ENCODE measurements around the gene CLEC18A. TPM values are rescaled to one million over a fixed set of nuclear protein-coding genes. Genes with fewer than 3 reads are reported as not detected.
"Not testable (repeated sequence)": the region's sequence is repeated elsewhere in the genome, so short reads cannot be mapped to it uniquely, and the experiment has no call there.

CLEC18A gene
- total RNA-seq (2014; rRNA removed; shearing (Covaris generic)) (0.16 and 0.90 TPM in 2 replicates), polyA plus RNA-seq (2016; fragmentation: Nextera tagmentation; extraction: Ambion mirVana) (0.13 and 0.23 TPM in 2 replicates)
- long read RNA-seq: 0 reads

GRCh38 chr16:69951017-69951671 is at the start of gene CLEC18A:
Gene CLEC18A, plus strand, starts transcription at chr16:69951334. Its CDS starts 33 bp downstream, at chr16:69951367.
- not testable (repeated sequence) for H3K4me1 Mint-ChIP-seq; H3F3A ChIP-seq (replicated peaks; ENCODE audit: low read depth); DNase-seq (ENCODE audit: low spot score); H3K27me3 ChIP-seq (ENCODE audit: insufficient read depth); H3K9me2 ChIP-seq (ENCODE audit: insufficient read depth); H3K36me3 Mint-ChIP-seq (ENCODE audit: low read depth); H3K4me2 ChIP-seq; H3K79me2 ChIP-seq (replicated peaks; ENCODE audit: insufficient read depth); H4K20me1 ChIP-seq (replicated peaks; ENCODE audit: insufficient read depth); H3K4me1 ChIP-seq (ENCODE audit: insufficient read depth); H3K27me3 Mint-ChIP-seq (ENCODE audit: insufficient read depth, low read depth, poor library complexity); H3K4me3 Mint-ChIP-seq; H3K4me3 ChIP-seq; H3K27ac ChIP-seq (ENCODE audit: low read depth); H3K9me3 Mint-ChIP-seq; H2AFZ ChIP-seq; H3K36me3 ChIP-seq (ENCODE audit: insufficient read depth); H3K27ac Mint-ChIP-seq
- ATAC-seq: peak; percentile 26

- no peaks in the 10 kb centered on the region for H3K79me2 ChIP-seq (replicated peaks; ENCODE audit: insufficient read depth)
- H3K27ac Mint-ChIP-seq: 0 out of 2 replicates have a peak overlapping the region, but pooled peaks have one; percentile 72
Measured at GRCh38 chr16:69903865-69904415, 47.2 kb upstream of the CLEC18A start.

DNA sequence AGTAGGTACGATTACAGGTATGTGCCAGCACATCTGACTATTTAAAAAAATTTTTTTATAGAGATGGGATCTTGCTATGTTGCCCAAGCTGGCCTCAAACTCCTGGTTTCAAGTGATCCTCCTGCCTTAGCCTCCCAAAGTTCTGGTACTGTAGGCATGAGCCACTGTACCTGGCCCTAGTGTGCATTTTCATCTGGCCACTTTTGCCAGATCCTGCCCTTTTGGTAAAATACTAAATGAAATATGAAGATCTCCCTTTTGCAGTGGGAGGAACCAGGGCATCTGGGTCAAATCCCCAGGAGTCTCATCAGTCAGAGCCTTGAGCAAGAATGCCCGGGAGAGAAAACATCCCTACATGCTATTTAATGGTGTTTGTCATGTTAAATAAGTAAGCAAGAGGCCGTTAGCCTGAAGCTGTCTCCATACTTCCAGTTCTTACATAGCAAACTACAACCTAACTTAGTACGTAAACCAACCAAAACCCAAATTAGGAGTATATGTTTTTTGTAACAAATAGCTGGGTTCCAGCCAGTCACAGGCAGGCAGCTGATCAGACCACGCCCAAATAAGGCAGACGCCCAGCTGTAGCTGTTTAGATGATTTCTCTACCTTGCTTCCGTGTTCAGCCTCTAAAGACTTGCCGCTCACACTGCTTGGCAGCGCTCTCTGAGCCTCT is 46.5 kb upstream of the CLEC18A start:
- H3F3A ChIP-seq (replicated peaks; ENCODE audit: low read depth): 0 out of 2 replicates have a peak, but pooled peaks cover 2% of the 10 kb centered on the region
- H3K27me3 ChIP-seq (ENCODE audit: insufficient read depth): no peaks in the 10 kb centered on the region
- H3K79me2 ChIP-seq (replicated peaks; ENCODE audit: insufficient read depth): no peaks in the 10 kb centered on the region
- Mint-ChIP-seq H3K4me1 (peaks cover 13% of the 10 kb centered on the region), H3K4me3 (no peak overlapping the region), H3K27me3 (ENCODE audit: insufficient read depth, low read depth, poor library complexity) (peaks cover 3% of the 10 kb centered on the region), H3K9me3 (no peaks in the 10 kb centered on the region; the same call in 2 of the 3 replicates), H3K36me3 (ENCODE audit: low read depth) (peaks cover 12% of the 10 kb centered on the region; the same call in 2 of the 3 replicates), H3K27ac (peak overlapping the region; percentile 76)
- H3K4me3 ChIP-seq: no peak overlapping the region
- peak overlapping the region; percentile 39; the same call in 1 of the 2 replicates for H3K27ac ChIP-seq (ENCODE audit: low read depth)
- H3K4me1 ChIP-seq (ENCODE audit: insufficient read depth): peaks cover 6% of the 10 kb centered on the region; the same call in 1 of the 2 replicates
- no peaks in the 10 kb centered on the region for H4K20me1 ChIP-seq (replicated peaks; ENCODE audit: insufficient read depth)
- DNase-seq (ENCODE audit: low spot score) (peak; percentile 81), ATAC-seq (peak; percentile 90)
- no peak overlapping the region for H2AFZ ChIP-seq
- H3K4me2 ChIP-seq: no peak overlapping the region
- H3K36me3 ChIP-seq (ENCODE audit: insufficient read depth): no peaks in the 10 kb centered on the region
- H3K9me2 ChIP-seq (ENCODE audit: insufficient read depth): 0 out of 2 replicates have a peak, but pooled peaks cover 7% of the 10 kb centered on the region
- no peak for TF ChIP-seq ZNF114 (CRISPR knock-in tag; IDR thresholded peaks at IDR 0.05)
- no peak for TF ChIP-seq EZH2 (IDR thresholded peaks at IDR 0.05; ENCODE audit: low read depth, unreplicated experiment)
- TF ChIP-seq CREB1 (CRISPR knock-in tag; IDR thresholded peaks at IDR 0.05; ENCODE audit: low read depth): no peak
- no peak for TF ChIP-seq POLR2AphosphoS5 (IDR thresholded peaks at IDR 0.05; ENCODE audit: low read depth)
- no peak for TF ChIP-seq NANOG (IDR thresholded peaks at IDR 0.05; ENCODE audit: borderline replicate concordance)
- TF ChIP-seq ZNF331 (CRISPR knock-in tag; IDR thresholded peaks at IDR 0.05; ENCODE audit: low read depth): no peak
- TF ChIP-seq, protein P1, sequence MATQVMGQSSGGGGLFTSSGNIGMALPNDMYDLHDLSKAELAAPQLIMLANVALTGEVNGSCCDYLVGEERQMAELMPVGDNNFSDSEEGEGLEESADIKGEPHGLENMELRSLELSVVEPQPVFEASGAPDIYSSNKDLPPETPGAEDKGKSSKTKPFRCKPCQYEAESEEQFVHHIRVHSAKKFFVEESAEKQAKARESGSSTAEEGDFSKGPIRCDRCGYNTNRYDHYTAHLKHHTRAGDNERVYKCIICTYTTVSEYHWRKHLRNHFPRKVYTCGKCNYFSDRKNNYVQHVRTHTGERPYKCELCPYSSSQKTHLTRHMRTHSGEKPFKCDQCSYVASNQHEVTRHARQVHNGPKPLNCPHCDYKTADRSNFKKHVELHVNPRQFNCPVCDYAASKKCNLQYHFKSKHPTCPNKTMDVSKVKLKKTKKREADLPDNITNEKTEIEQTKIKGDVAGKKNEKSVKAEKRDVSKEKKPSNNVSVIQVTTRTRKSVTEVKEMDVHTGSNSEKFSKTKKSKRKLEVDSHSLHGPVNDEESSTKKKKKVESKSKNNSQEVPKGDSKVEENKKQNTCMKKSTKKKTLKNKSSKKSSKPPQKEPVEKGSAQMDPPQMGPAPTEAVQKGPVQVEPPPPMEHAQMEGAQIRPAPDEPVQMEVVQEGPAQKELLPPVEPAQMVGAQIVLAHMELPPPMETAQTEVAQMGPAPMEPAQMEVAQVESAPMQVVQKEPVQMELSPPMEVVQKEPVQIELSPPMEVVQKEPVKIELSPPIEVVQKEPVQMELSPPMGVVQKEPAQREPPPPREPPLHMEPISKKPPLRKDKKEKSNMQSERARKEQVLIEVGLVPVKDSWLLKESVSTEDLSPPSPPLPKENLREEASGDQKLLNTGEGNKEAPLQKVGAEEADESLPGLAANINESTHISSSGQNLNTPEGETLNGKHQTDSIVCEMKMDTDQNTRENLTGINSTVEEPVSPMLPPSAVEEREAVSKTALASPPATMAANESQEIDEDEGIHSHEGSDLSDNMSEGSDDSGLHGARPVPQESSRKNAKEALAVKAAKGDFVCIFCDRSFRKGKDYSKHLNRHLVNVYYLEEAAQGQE (IDR thresholded peaks at IDR 0.05; ENCODE audit: unreplicated experiment): no peak

More at GRCh38 chr16:69903865-69904415, 47.2 kb upstream of the CLEC18A start:
- Histone ChIP-seq H3K27me3 (ENCODE audit: insufficient read depth) (no peaks in the 10 kb centered on the region), H3K4me1 (ENCODE audit: insufficient read depth) (peaks cover 6% of the 10 kb centered on the region; the same call in 1 of the 2 replicates), H3F3A (replicated peaks; ENCODE audit: low read depth) (0 out of 2 replicates have a peak, but pooled peaks cover 2% of the 10 kb centered on the region), H3K27ac (ENCODE audit: low read depth) (peak overlapping the region; percentile 39; the same call in 1 of the 2 replicates), H3K4me2 (no peak overlapping the region), H3K36me3 (ENCODE audit: insufficient read depth) (no peaks in the 10 kb centered on the region), H3K9me2 (ENCODE audit: insufficient read depth) (0 out of 2 replicates have a peak, but pooled peaks cover 7% of the 10 kb centered on the region), H4K20me1 (replicated peaks; ENCODE audit: insufficient read depth) (no peaks in the 10 kb centered on the region), H2AFZ (no peak overlapping the region), H3K4me3 (no peak overlapping the region)
- peaks cover 3% of the 10 kb centered on the region for H3K27me3 Mint-ChIP-seq (ENCODE audit: insufficient read depth, low read depth, poor library complexity)
- no peak overlapping the region for H3K4me3 Mint-ChIP-seq
- peaks cover 10% of the 10 kb centered on the region; the same call in 2 of the 3 replicates for H3K4me1 Mint-ChIP-seq
- DNase-seq (ENCODE audit: low spot score) (no peak), ATAC-seq (no peak)
- H3K36me3 Mint-ChIP-seq (ENCODE audit: low read depth): peaks cover 7% of the 10 kb centered on the region; the same call in 2 of the 3 replicates
- no peak for TF ChIP-seq ZNF114 (CRISPR knock-in tag; IDR thresholded peaks at IDR 0.05)
- TF ChIP-seq NANOG (IDR thresholded peaks at IDR 0.05; ENCODE audit: borderline replicate concordance): no peak
- H3K9me3 Mint-ChIP-seq: no peaks in the 10 kb centered on the region; the same call in 2 of the 3 replicates
